ENCODE data around the gene ZNF831.

The ZNF831 gene

GRCh38 chr20:59125332-59125731, 38.3 kb upstream of the ZNF831 start:
- Histone ChIP-seq H3K9me3 (no peaks in the 10 kb centered on the region), H3K4me3 (ENCODE audit: low read depth, low read length) (no peak overlapping the region), H3K36me3 (no peaks in the 10 kb centered on the region), H3K27me3 (no peaks in the 10 kb centered on the region; the same call in 1 of the 2 replicates), H3K4me1 (no peaks in the 10 kb centered on the region)
- TF ChIP-seq CTCF (IDR thresholded peaks at IDR 0.05; ENCODE audit: low read depth, low read length), result no peak
- DNase-seq, result no peak

GRCh38 chr20:59125836-59126235, 37.8 kb upstream of the ZNF831 start:
- TF ChIP-seq CTCF (IDR thresholded peaks at IDR 0.05; ENCODE audit: low read depth, low read length), result no peak
- no peak for DNase-seq
- H3K27me3 ChIP-seq, result no peaks in the 10 kb centered on the region; the same call in 1 of the 2 replicates
- no peaks in the 10 kb centered on the region for H3K36me3 ChIP-seq
- no peaks in the 10 kb centered on the region for H3K4me1 ChIP-seq
- H3K4me3 ChIP-seq (ENCODE audit: low read depth, low read length), result no peak overlapping the region
- no peaks in the 10 kb centered on the region for H3K9me3 ChIP-seq

- no peak for TF ChIP-seq CTCF (IDR thresholded peaks at IDR 0.05; ENCODE audit: low read depth, low read length)
- no peaks in the 10 kb centered on the region for H3K9me3 ChIP-seq
- no peak overlapping the region for H3K4me3 ChIP-seq (ENCODE audit: low read depth, low read length)
- DNase-seq, result no peak
- H3K4me1 ChIP-seq, result no peaks in the 10 kb centered on the region
- H3K27me3 ChIP-seq, result no peaks in the 10 kb centered on the region
- H3K36me3 ChIP-seq, result no peaks in the 10 kb centered on the region
Measured at GRCh38 chr20:59127839-59128238, 35.8 kb upstream of the ZNF831 start.

GRCh38 chr20:59131551-59132285, 31.9 kb upstream of the ZNF831 start:
- Histone ChIP-seq H3K36me3 (no peaks in the 10 kb centered on the region), H3K27me3 (no peaks in the 10 kb centered on the region), H3K4me1 (no peaks in the 10 kb centered on the region), H3K9me3 (no peaks in the 10 kb centered on the region), H3K4me3 (ENCODE audit: low read depth, low read length) (no peak overlapping the region)
- TF ChIP-seq CTCF (IDR thresholded peaks at IDR 0.05; ENCODE audit: low read depth, low read length), result no peak
- no peak for DNase-seq

GRCh38 chr20:59134182-59134581, 29.4 kb upstream of the ZNF831 start:
- no peak overlapping the region for H3K4me3 ChIP-seq (ENCODE audit: low read depth, low read length)
- H3K27me3 ChIP-seq, result no peaks in the 10 kb centered on the region
- TF ChIP-seq CTCF (IDR thresholded peaks at IDR 0.05; ENCODE audit: low read depth, low read length), result no peak
- no peaks in the 10 kb centered on the region for H3K9me3 ChIP-seq
- no peaks in the 10 kb centered on the region for H3K36me3 ChIP-seq
- DNase-seq, result no peak
- H3K4me1 ChIP-seq, result no peaks in the 10 kb centered on the region

GRCh38 chr20:59135093-59135492, 28.5 kb upstream of the ZNF831 start:
- no peaks in the 10 kb centered on the region for H3K27me3 ChIP-seq
- DNase-seq, result no peak
- H3K4me3 ChIP-seq (ENCODE audit: low read depth, low read length), result no peak overlapping the region
- no peaks in the 10 kb centered on the region for H3K36me3 ChIP-seq
- TF ChIP-seq CTCF (IDR thresholded peaks at IDR 0.05; ENCODE audit: low read depth, low read length), result no peak
- H3K4me1 ChIP-seq, result no peaks in the 10 kb centered on the region
- H3K9me3 ChIP-seq, result no peaks in the 10 kb centered on the region
